GDM1 (cell line): ENCODE measurements around the gene NPM3.

Experiments used
- DNase-seq: peaks from one replicate; lab custom pipeline; 2025; lab: John Stamatoyannopoulos, UW

The NPM3 gene

DNA sequence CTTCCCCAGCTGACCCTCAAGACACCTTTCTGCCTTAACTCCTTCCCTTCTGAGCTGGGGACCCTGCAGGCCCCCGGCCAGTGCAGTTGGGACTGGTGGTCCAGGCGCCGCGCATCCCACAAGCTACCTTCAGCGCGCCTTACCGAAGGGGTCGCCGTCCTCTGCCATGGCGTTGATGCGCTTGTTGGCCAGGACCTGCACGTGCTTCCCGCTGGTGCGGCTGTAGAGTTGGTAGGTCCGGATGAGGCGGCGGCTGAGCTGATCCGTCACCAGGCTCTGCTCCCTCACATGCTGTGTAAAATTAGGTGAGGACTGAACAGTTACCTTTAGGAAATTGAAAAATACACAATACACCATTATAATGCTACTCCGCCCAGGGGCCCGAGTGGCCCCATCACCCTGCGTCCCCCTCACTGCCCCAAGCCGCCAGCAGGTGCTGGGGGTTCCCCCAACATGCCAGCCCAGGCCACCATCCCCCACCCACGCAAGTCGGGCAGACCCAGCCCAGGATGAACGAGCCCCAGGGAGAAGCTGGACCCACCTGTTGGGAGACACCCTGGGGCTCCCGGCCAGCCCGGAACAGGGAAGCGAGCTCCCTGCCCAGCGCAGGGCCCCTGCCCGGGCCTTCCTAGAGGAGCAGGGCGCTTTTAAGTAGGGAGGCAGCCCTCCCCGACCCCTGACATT lies 8.5 kb downstream of the NPM3 start:
- DNase-seq, result no peak

DNA sequence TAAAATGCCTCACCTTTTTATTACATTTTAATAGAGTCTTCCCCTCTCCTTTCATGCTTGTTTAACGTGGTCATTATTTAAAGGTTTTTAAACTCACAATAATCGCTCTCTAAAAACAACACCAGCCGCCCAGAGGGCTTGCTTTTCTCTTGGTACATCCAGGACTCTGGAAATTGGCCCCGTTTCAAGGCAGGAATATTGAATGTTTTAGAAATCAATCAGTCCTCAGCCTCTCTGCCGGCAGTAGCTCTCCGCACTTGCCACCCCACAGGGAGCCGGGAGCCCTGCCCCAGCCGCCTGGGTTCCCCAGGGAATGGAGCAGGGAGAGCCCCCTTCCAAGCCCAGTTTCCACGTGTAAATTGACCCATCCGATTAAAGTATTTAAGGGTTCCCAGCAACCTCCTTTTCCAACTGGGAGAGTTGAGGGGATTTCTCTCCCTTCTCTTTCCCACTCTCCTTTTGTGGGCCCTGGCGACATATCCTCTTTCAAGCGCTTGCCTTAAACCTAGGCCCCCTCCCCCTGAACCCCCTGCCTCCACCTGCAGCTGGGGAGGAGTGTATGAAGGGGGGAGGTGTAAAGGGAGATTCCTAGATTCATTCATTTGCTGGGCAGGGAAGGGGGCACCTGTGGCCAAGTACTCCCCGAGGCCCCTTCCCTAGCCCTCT lies 9.2 kb downstream of the NPM3 start:
- DNase-seq, result no peak

DNA sequence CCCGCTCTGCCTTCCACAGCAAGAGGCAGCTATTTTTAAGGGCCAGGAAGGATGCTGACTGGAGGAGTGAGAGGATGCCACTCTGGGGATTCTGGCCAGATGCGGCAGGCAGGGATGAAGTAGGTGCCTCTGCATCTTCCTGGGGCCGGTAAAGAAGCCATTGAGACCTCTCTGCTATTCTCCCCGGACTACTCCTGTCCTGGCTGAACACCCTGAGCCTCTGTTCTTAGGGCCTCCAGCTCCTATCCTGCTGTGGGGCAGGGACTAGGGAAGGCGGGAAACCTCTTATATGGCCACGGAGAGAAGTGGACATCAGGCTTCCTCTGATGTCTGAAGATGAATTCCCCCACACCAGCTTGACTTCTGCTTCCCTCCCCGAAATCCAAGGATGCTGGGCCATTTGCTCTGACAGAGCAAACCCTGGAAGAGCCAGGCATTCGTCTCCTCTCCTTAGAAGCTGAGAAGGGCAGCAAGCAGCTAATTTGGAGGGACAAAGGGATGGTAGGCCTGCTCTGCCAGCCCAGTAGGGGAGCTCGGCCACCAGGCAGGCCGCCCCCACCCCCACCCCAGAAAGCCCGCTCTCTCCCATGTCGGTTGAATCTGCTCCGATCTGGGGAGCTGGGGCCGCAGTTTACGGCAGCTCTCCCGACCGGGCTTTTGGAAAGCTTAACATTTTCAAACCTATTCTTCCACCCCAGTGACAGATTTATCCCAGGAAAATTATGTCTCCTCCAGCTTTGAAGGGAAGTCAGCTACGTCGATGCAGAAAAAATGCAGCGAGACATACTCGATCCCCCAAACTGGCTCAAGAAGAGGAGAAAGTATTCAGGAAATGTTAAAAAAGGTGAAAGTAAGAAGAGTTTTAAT lies 10.1 kb downstream of the NPM3 start:
- DNase-seq, result no peak

DNA sequence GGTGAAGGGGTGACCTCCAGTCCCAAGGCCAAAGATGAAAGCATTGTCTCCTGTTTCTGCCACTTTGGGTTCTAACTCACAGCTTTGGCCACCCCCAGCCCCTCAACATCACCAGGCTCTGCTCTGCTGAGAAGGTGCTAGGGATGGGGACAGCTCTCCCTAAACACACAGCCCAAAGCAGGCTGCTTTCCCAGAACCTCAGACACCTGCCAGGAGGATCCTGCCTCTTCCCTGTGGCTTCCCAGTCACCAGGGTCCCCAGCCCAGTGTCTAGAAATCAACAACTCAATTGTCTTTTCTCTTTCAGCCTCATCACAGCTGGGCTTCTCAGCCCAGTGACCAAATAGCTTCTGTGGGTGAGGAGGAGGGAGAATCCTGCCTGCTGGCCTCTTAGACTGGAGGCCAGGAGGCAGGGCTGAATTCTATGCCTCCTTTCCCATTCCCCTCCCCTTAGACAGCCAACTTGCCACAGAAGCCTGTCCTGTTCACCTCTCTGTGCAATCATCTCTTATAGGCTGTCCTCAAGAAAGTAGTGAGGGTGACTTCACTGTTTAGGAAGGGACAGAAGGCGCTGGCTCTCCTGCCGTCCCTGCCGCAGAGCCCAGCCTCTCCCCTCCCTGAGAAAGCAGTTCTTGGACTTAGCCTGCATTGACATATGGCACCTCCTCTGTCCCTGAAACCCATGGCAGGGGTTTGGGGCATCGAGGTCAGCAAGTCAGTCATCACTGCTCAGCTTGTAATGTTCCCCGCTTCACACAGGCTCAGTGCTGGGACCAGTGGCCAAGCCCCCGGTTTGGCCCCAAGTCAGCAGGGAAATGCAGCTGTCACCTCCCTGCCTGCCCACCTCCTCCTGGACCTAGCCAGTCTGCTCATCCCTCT lies 11.0 kb downstream of the NPM3 start:
- DNase-seq, result no peak

DNA sequence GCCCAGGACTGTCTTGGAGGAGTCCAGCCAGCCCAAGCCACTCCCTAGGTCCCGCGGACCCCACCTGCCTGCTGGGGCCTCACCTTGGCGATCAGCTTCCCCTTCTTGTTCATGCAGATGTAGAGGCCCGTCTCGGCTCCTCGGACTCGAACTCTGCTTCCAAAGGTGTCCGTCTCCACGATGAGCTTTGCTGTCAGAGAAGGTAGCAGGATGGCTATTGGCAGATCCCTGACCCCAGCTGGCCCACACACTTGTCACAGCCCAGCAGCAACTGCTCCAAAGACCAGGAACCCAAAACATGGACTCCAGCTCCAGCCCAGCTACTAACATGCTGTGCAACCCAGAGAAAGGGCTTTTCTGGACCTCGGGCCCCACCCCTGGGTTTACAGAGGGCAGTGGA lies 11.9 kb downstream of the NPM3 start:
- no peak for DNase-seq

DNA sequence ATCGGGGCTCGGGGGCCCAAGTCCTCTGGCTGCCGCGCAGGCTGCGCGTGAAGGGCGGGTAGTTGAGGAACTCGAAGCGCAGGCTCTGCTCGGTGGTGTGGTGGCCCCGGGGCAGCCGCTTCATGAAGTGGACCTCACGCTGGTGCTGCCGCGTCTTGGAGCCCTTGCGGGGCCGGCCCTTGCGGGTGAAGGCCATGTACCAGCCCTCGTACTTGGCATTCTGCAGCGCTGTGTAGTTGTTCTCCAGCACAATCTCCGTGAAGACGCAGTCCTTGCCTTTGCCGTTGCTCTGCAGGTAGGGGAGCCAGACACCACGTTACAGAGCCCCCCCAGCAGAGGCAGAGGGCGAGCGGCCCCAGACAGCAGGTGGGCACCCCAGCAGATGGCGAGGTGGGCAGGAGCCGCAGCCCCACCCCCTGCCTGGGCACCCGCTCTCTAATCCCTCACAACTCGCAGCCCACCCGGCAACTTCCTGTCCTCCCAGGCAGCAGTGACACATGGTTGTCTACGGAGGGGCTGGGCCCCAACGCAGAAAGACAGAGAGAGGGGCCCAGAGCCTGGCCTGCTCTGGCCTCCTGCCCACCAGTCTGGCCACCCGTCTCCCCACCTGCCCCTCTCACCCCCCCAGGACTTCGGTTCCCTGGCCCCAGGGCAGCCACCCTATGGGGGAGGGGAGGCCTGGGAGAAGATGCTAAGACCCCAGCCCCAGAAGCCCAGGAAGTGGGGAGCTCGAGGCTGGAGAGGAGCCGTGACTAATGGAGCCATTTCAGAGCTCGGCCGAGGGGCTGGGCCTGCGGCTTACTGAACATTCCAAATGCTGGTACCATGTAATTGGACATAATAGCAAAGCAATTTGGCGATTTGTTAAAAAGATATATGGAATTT lies 12.7 kb downstream of the NPM3 start:
- no peak for DNase-seq

DNA sequence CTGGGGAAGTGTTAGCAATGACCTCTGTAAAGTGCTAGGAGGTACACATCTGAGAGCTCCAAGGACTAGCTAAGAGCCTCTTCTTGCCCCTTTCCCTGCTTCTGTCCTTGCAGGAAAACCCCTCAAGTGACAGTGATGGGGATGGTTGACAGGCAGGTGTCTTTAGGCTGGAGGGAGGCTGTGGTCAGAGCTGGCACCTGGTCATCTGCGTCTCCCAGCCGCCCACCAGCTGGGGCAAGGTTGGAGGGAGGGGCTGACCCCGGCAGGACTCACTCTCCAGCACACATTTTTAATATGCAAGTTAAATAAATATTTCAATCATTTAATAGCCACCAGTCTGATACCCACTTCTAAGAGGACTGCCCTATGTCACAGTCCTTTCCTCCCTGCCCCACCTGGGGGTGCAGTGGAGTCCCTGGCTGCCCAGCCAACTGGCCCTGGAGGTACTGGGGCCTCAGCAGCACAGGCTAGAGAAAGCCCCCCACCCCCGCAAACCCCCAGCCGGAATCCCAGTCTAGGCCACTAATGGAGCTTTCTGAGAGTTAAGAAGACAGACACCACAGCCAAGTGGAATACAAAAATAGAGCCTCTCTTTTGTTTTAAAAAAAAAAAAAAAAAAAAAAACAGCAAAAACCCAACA lies 13.6 kb downstream of the NPM3 start:
- no peak for DNase-seq

DNA sequence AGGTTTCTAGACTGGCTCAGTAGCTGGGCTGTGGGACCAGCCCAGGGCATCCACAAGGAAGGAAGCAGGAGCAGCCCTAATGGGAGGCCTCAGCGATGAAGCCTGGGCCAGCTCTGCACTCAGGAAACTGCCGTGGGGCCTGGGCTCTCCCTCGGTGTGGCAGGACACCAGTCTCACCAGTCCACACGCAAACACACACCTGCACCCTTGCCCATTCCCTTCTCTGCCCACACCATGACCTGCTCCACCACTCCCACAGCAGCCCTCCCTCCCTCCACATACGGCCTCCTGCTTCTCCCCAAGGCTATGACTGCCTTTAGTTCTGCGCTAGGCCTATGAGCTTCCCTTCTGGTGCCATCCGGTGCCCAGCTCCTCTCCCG lies 14.5 kb downstream of the NPM3 start:
- DNase-seq, result no peak

DNA sequence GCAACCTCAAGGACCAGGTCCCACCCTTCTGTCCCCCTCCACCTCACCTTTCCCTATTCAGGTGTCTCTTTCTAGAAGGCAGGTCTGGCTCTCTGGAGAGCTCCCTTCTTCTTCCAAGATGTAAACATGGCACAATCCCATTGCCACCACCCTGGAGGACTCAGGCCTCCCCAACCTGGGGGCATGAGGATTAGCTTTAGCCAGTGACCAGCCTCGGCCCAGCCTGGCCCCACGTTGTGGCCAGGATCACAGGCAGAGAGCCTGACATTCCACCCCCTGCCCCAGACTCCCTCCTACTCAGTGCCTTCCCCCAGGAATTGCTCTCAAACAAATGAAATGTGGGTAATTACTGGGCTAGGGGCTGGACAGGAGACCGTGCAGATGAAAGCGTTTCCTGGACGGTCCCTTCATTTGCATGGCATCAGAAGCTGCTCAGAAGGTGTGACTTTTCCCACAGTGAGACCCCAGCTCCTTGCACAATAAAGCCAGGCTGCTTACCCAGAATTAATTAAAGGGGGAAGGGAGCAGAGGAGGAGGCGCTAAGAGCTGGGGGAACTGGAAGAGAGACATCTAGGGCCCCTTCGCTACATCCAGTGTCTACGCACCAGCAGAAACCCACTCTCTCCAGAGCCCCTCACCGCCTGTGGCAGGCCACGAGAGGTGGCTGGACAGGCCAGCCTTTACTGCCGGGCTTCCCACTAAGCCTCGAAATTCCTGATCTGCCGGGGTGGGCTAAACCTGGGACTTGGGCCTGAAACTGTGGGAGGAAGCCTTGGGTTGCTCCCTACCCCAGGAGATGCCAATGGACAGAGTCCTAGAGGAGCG lies 15.1 kb downstream of the NPM3 start:
- no peak for DNase-seq

DNA sequence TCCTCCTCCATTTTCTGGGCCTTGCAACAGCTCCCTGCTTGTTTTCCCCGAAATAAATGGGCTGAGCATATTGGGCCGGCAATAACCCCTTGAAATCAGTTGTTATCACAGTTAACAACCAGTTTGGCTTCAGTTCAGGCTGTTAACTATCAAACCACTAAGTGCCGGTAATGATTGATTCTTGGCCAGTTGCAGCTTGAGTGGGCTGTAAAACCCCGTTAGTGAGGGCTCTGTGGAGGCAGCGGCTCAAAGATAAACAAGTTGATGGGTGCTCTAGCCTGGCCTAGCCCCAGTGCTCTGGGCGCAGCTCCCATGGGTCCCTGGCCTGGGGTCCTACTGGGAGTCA lies 15.7 kb downstream of the NPM3 start:
- no peak for DNase-seq

DNA sequence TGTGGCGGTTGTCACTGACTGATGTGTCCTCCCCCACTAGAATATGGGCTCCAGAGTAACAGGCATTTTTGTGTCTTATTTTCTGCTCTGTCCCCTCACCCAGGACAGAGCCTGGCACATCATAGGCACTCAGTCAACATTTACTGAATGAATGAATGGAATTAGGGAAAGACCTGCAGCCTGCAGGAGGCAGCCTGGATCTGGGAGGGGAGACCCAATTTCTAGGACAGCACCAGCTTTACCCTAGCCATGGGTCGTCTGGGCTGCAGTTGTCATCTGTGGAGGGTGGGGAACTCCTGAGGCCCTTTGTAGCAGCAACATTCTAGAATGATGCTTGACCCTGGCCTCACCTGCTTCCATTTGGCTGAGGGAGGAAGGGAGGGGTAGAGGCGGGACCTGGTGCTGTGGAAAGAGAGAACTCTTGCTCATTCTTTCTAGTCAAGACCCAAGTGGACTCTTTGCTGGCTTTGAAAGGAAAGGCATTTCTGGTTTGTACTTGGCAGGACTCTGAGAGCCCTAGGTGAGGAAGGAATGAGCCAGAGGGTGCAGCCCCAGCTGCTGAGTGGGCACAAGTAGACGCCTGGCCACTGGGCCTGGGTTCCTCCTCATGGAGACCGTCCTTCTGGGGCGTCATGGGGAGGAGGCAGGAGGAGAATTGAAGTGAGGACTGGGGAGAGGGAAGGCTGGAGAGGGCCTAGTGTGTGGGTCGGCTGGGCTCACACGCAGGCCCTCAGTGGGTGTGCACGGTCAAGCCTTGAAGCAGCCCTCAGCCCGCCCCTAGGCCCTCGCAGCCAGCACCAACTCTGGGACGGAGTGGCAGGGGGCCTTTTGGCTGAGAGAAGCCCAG lies 16.3 kb downstream of the NPM3 start:
- no peak for DNase-seq

DNA sequence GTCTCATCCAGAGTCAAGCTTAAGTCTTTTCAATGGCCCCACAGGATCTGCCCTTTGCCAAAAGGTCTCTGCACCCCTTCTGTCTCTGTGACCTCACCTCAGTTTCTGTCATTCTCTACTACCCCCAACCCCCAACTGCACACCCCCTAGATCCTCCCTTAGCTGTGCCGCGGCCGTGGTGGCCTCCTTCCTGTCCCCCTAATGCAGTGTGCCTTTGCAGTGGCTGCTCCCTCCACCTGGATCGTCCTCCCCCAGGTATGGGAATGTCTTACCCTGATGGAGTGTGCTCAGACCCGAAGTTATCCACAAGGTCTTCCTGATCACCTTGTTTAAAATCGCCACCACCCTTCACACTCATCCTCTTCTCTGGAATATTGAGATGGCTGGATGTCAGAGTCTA lies 16.9 kb downstream of the NPM3 start:
- no peak for DNase-seq

DNA sequence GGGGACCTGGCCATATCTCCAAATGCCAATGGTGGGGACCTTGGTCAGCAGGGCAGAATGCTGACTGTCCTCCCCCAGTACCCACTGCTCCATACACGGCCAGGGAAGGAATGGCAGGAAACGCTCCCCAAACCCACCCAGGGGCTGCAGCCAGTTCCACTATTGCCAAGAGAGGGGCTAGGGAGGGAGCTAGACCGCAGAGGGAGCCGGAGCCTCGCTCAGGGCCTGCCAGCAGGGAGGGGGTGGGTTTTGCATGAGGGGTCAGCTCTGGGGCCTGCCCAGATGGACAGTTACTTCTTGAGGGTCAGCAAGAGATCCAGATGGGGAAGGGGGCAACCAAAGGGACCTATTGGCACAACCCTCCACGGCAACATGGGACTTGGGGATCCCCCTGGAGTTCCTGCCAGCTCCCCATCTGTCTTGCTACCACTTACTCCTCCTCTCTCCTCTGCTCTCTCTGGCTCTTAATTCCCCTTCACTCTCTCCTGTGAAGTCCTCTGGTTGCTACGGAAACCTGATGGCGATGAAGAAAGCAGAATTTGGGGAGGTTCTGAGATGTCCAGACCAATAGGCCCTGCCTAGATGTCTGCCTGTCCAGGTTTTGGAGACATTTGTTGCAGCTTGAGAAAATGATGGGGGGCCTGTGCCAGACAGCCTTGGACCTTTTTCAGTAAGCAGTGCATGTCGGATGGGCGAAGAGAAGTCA lies 20.0 kb downstream of the NPM3 start:
- DNase-seq, result no peak

DNA sequence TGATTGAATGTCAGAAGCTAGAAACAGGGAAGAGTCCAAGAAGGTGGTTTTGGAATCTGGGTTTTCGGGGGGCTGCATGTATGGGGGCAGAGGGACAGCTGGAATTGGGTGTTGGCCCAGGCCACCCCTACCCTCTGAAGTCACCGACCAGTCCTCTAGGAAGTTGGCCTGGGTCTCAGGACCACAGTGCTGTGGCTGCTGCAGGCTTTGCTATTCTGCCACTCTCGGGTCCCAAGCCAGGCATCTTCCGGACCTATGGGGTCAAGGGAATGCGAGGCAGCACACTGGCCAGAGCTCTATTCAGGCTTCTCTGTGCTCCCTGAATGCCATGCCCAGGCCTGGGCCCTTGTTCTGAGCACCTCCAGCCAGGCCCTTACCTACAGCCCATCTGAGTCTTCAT lies 20.5 kb downstream of the NPM3 start:
- no peak for DNase-seq

DNA sequence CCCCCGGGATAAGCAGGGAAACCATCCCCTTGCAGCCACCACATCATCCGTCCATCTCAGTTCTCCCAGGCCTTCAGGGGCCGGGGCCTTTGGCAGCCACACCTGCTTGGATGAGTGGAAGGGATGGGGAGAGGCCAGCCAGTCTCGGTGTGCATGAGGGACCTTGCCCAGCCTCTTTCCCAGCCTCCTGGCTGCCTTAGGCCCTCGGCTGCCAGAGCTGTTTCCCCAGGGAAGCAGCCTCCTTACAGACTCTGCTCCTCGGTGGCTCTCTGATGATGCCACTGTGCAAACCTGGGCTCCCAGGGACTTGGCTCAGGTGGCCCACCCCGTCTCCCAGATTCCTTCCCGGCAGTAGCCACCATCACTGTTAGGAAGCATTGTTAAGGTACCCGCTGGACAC lies 22.0 kb downstream of the NPM3 start:
- DNase-seq, result no peak

DNA sequence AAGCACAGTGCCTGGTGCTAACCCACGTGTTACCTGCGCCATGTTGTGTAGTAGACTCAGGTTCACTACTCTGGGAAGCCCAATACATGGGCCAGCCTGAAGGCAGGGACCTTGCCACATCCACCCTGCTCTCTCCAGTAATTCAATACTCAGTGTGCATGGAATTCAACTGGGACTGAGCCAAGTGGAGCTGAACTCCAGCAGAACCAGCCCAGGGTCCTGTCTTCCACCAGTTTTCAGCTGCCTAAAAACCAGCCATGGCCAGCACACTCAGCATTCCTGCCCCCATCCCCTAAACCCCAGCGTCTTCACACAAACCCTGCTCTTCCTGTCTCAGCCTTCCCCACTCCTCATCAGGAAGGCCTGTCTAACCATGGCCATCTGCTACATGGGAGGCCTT lies 22.7 kb downstream of the NPM3 start:
- DNase-seq, result no peak

DNA sequence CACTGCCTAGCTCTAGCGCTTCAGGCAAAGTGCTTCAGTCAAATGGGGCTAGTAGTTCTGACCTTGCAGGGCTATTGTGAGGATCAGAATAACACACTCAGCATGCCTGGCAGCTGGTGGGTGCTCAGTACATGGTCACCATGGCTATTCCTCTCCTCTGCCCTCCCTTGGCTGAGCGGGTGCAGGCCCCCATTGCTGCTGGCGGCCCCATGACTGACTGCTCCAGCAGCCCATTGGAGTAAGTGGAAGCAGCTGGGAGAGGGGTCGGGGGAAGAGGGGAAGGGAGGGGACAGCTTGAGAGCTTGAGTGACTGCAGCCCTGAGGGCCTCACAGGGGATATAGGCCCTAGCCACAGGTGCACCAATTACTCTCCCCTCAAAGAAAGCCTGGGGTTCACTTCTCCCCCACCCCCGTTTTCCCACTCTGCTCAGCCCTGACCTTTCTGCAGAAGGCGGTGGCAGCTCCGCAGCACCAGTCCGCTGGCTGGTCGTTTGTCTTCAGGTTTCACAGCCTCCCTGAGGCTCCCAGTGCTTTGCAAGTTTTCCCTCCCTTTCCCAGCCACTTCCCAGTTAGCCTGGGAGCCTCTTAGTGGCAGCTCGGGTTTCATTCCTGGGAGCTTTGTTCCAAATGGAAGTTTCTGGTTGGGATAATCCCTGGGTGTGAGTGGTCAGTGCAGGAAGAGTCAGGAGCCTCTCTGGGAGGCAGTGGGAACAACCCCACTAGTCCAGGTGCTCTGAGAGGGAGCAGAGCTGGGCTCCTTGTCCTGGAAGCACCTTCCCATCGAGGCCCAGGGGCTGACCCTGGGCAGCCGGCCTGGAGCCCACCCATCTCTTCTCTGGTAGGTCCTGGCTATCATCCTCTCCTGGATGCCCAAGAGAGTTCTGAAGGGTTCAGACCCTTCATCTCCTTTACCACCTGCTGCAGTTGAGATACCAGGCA lies 23.7 kb downstream of the NPM3 start:
- no peak for DNase-seq
